Upper lobe of left lung (tissue), 6 donors: ENCODE results near the gene ARHGAP42. TPM values are rescaled to one million over a fixed set of nuclear protein-coding genes. Genes with fewer than 3 reads are reported as not detected.

Source experiments
- ATAC-seq, 2 donors: fragments of 200-7000 bp; cut with Tn5 transposase; one replicate each; pipeline ENCODE4 v1.9.1; 2022; ENCODE audit warnings: mild to moderate bottlenecking in 2 of 2, moderate library complexity in 2 of 2; ENCODE audit not compliant: low FRiP score in 2 of 2
- DNase-seq, 2 donors: peaks; one replicate each; pipeline ENCODE4 v3.0.0-alpha.2; 2019 to 2020
- H3K27ac ChIP-seq, 4 donors: fragments of 200-600 bp; sonication (generic); one replicate each; pipeline ENCODE4 v1.5.1; 2016 to 2019
- H3K27me3 ChIP-seq, 4 donors: fragments of 200-600 bp; sonication (generic); one replicate each; pipeline ENCODE4 v1.5.1; 2017 to 2019
- H3K36me3 ChIP-seq, 4 donors: fragments of 200-600 bp; sonication (generic); one replicate each; pipeline ENCODE4 v1.5.1; 2016 to 2019
- H3K4me1 ChIP-seq, 4 donors: fragments of 200-600 bp; sonication (generic); one replicate each; pipeline ENCODE4 v1.5.1; 2018 to 2019
- H3K4me3 ChIP-seq, 4 donors: fragments of 200-600 bp; sonication (generic); one replicate each; pipeline ENCODE4 v1.5.1; 2017 to 2019; ENCODE audit warnings: mild to moderate bottlenecking in 2 of 4, moderate library complexity in 1 of 4
- H3K9me3 ChIP-seq, 4 donors: fragments of 200-600 bp; sonication (generic); one replicate each; pipeline ENCODE4 v1.5.1; 2018 to 2019
- EP300 ChIP-seq, 4 donors: sonication (generic); formaldehyde crosslinking; IDR thresholded peaks; one replicate each; pipeline ENCODE4 v1.5.1; 2017; ENCODE audit warnings: antibody characterized with exemption in 4 of 4, control low read depth in 2 of 4
- POLR2A ChIP-seq, 4 donors: fragments of 450-650 bp; IDR thresholded peaks; one replicate each; pipeline ENCODE4 v1.5.1; 2016 to 2017; ENCODE audit warnings: antibody characterized with exemption in 4 of 4, mild to moderate bottlenecking in 2 of 4
- POLR2AphosphoS5 ChIP-seq, 2 donors: sonication (generic); formaldehyde crosslinking; IDR thresholded peaks; one replicate each; pipeline ENCODE4 v1.5.1; 2017; ENCODE audit warnings: antibody characterized with exemption in 2 of 2
- WGBS, 2 donors: methylation state at CpG; one replicate each; pipeline ENCODE4 v1.1.5; 2017 to 2018; 5-methylcytosine and 5-hydroxymethylcytosine counted together
- total RNA-seq, 6 donors: library from RNA; depleted of rRNA in 4 of 6; stranded (reverse); fragments of >200 nt in 4 of 6; gene quantifications; one replicate each; pipeline versions ENCODE4 v1.1.0 to v1.2.1, GENCODE V29; 2016 to 2021
- TF ChIP-seq, protein P1 (sequence below), 6 experiments: fragments of 450-650 bp in 4 of 6; fragments of 200-600 bp in 2 of 6; sonication (generic) in 2 of 6; IDR thresholded peaks; one replicate each; pipeline ENCODE4 v1.5.1; 2016 to 2019; ENCODE audit warnings: antibody characterized with exemption in 6 of 6
- donor health status: DM: no; HTN: no; CAD: no; lungs with moderate emphysema.
- donor health status: DM: no; HTN: yes; CAD: no; lungs with severe emphysema.

ARHGAP42 gene
- total RNA-seq, 6 donors from 2014 or later: 8.7 to 44.9 (median 23.6) TPM

DNA sequence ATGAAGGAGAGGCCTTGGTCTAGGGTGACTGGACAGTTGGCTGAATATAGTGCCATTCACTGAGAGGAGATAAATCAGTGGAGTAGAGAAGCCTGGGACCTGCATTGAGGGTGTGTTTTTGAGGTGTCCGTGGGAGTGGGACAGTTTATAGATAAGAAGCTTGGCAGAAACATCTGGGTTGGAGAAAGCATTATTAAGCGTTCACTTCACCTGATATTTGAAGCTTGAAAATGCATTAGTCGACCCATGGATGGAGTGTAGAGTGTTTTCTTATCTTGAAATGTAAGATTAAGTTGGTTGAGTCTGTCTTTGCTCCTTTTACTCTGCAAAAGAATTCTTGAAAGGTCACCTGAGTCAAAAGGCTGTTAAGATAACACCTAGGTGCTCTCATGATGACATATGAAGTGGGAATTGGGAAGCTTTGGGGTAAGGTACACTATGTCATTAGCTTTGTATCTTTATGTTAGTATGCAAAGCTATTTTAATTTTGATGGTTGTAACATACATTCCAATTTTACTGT is 160.7 kb downstream of the ARHGAP42 start:
- no peak overlapping the region for H3K4me3 ChIP-seq
- H3K27me3 ChIP-seq: no peaks in the 10 kb centered on the region
- no peaks in the 10 kb centered on the region for H3K36me3 ChIP-seq
- no peak for DNase-seq
- H3K9me3 ChIP-seq: no peaks in the 10 kb centered on the region
- TF ChIP-seq EP300 (IDR thresholded peaks at IDR 0.05) (no peak), POLR2A (IDR thresholded peaks at IDR 0.05) (no peak), POLR2AphosphoS5 (IDR thresholded peaks at IDR 0.05) (no peak)
- TF ChIP-seq, protein P1, sequence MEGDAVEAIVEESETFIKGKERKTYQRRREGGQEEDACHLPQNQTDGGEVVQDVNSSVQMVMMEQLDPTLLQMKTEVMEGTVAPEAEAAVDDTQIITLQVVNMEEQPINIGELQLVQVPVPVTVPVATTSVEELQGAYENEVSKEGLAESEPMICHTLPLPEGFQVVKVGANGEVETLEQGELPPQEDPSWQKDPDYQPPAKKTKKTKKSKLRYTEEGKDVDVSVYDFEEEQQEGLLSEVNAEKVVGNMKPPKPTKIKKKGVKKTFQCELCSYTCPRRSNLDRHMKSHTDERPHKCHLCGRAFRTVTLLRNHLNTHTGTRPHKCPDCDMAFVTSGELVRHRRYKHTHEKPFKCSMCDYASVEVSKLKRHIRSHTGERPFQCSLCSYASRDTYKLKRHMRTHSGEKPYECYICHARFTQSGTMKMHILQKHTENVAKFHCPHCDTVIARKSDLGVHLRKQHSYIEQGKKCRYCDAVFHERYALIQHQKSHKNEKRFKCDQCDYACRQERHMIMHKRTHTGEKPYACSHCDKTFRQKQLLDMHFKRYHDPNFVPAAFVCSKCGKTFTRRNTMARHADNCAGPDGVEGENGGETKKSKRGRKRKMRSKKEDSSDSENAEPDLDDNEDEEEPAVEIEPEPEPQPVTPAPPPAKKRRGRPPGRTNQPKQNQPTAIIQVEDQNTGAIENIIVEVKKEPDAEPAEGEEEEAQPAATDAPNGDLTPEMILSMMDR (IDR thresholded peaks at IDR 0.05): no peak
- H3K27ac ChIP-seq: no peak overlapping the region
- 24 to 33% methylated on average over 3 of the region's 3 CpGs for WGBS, 2 donors
- peak in 1 of 2 donors; percentile 29 for ATAC-seq
- no peaks in the 10 kb centered on the region for H3K4me1 ChIP-seq

DNA sequence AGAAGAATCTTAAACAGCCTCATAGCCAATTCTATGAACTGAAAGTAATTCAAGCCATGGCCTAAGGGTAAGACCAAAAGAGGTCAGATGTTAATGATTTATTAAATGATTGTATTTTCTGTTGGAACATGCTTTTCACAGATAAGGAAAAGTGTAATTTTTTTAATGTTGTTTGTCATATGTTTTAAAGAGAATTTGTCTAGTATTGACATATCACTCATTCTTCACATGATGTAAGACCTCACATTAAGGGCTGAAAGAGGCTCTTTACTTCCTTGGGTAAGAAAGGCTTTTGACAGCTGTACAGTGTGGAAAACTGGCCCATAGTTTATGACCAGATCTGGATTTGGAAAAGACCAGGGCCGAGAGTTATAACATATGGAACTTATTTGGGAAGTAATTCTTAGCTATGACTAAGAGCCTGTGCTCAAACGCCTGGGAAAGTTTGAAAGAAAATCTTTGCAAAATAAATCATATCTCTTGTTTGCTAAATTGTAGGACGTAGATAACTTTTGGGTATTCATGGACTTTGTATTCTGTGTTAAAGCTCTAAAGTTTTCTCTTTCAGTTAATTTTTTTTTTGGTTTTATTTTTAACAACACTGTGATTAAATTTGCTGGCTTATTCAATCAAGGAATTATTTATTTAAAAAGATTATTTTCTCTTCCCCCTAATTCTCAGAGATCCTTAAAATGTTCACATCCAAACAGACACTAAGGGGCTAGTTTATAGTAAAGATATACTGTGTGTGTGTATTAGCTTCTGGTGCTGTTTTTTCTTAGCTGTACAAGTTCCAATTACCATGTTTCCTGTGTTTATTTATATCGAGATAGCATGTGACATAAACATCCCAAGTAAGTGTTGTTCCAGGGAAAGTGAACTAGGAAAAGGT is 162.2 kb downstream of the ARHGAP42 start:
- Histone ChIP-seq H3K27ac (no peak overlapping the region), H3K4me1 (no peaks in the 10 kb centered on the region), H3K27me3 (no peaks in the 10 kb centered on the region), H3K36me3 (no peaks in the 10 kb centered on the region), H3K4me3 (no peak overlapping the region), H3K9me3 (no peaks in the 10 kb centered on the region)
- WGBS, 2 donors: 36 to 51% methylated on average over 4 of the region's 4 CpGs
- no peak for TF ChIP-seq POLR2A (IDR thresholded peaks at IDR 0.05)
- TF ChIP-seq POLR2AphosphoS5 (IDR thresholded peaks at IDR 0.05): no peak
- TF ChIP-seq, protein P1 (IDR thresholded peaks at IDR 0.05): no peak
- no peak for TF ChIP-seq EP300 (IDR thresholded peaks at IDR 0.05)
- DNase-seq (no peak), ATAC-seq (peak in 1 of 2 donors; percentile 82)

DNA sequence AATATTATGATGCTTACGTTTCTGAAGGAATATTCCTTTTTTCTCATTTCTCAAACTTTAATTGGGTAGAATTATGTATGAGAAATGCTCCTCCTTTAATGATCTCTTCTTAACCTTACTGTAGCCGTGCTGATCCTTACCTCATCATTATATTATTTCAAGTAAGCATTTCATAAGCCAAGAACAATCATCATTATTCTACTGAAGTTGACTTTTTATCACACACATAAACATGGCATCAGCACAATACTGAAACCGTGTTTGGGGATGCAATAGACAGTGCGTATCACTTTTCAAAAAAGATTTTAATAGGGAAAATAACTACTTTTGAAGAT is 162.8 kb downstream of the ARHGAP42 start:
- Histone ChIP-seq H3K4me1 (no peaks in the 10 kb centered on the region), H3K9me3 (no peaks in the 10 kb centered on the region), H3K36me3 (no peaks in the 10 kb centered on the region), H3K4me3 (no peak overlapping the region), H3K27ac (no peak overlapping the region), H3K27me3 (no peaks in the 10 kb centered on the region)
- WGBS, 2 donors: 52 to 56% methylated on average over 4 of the region's 4 CpGs
- DNase-seq: no peak
- peak in 1 of 2 donors; percentile 22 for ATAC-seq
- TF ChIP-seq POLR2A (IDR thresholded peaks at IDR 0.05): no peak
- TF ChIP-seq POLR2AphosphoS5 (IDR thresholded peaks at IDR 0.05): no peak
- TF ChIP-seq, protein P1 (IDR thresholded peaks at IDR 0.05): no peak
- TF ChIP-seq EP300 (IDR thresholded peaks at IDR 0.05): no peak

DNA sequence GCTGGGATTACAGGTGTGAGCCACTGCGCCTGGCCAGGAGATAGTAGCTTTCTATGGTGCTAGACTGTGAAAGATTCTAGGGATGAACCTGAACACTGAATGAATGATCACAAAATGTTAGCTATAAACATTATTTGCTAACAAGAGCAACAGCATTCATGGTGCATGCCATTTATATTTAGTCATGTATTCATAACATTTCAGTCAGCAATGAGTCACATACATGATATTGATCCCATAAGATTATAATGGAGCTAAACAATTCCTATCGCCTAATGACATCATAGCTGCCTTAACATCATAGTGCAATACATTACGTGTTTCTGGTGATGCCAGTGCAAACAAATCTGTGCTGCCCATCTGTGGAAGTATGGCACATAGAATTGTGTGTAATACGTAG is 164.1 kb downstream of the ARHGAP42 start:
- no peaks in the 10 kb centered on the region for H3K4me1 ChIP-seq
- ATAC-seq (no peak), DNase-seq (no peak)
- TF ChIP-seq, protein P1 (IDR thresholded peaks at IDR 0.05): no peak
- TF ChIP-seq POLR2A (IDR thresholded peaks at IDR 0.05): no peak
- no peak for TF ChIP-seq POLR2AphosphoS5 (IDR thresholded peaks at IDR 0.05)
- no peak for TF ChIP-seq EP300 (IDR thresholded peaks at IDR 0.05)
- H3K36me3 ChIP-seq: no peaks in the 10 kb centered on the region
- H3K4me3 ChIP-seq: no peak overlapping the region
- 90 to 95% methylated on average over 4 of the region's 4 CpGs for WGBS, 2 donors
- H3K27ac ChIP-seq: no peak overlapping the region
- no peaks in the 10 kb centered on the region for H3K27me3 ChIP-seq
- no peaks in the 10 kb centered on the region for H3K9me3 ChIP-seq
